GM12878 (cell line): ENCODE measurements around the gene BSND. TPM values are rescaled to one million over a fixed set of nuclear protein-coding genes. Genes with fewer than 3 reads are reported as not detected.
A peak's percentile ranks its signal among the peaks of the same experiment; 100 is the strongest.

Experiments used
- ATF3 ChIP-seq: IDR thresholded peaks from 2 replicates; pipeline ENCODE4 v1.6.1; 2011; ENCODE audit warnings: low read depth, mild to moderate bottlenecking, low read length, moderate library complexity, borderline replicate concordance; ENCODE audit errors: extremely low read depth
- KLF5 ChIP-seq: fragments of 450-650 bp; IDR thresholded peaks from 2 replicates; pipeline ENCODE4 v1.6.1; 2014; ENCODE audit warnings: mild to moderate bottlenecking; ENCODE audit not compliant: partially characterized antibody
- MXI1 ChIP-seq: fragments of 150-350 bp; IDR thresholded peaks from 2 replicates; pipeline ENCODE4 v1.6.1; 2011; ENCODE audit warnings: low read depth, mild to moderate bottlenecking, inconsistent platforms, low read length, improper control_type of control experiment
- MYC ChIP-seq: IDR thresholded peaks from 2 replicates; pipeline ENCODE4 v1.6.1; 2011; ENCODE audit warnings: mild to moderate bottlenecking, low read length, moderate library complexity, inconsistent platforms; ENCODE audit not compliant: insufficient read depth, insufficient replicate concordance, insufficient read length, severe bottlenecking
- PAX5 ChIP-seq: IDR thresholded peaks from 2 replicates; pipeline ENCODE4 v1.6.1; 2011; ENCODE audit warnings: low read depth, low read length, borderline replicate concordance
- POU2F2 ChIP-seq: IDR thresholded peaks from 3 replicates; pipeline ENCODE4 v1.6.1; 2011; ENCODE audit warnings: low read depth, mild to moderate bottlenecking, low read length, borderline replicate concordance
- PRDM15 ChIP-seq: fragments of 450-650 bp; formaldehyde crosslinking; IDR thresholded peaks from 2 replicates; pipeline ENCODE4 v1.4.0; 2020; ENCODE audit warnings: mild to moderate bottlenecking, moderate library complexity
- SMAD1 ChIP-seq: fragments of 450-650 bp; IDR thresholded peaks from 2 replicates; pipeline ENCODE4 v1.6.1; 2018; ENCODE audit warnings: mild to moderate bottlenecking, low read depth; ENCODE audit not compliant: partially characterized antibody
- SUPT20H ChIP-seq: IDR thresholded peaks from 2 replicates; pipeline ENCODE4 v1.6.1; 2011; ENCODE audit warnings: low read depth, mild to moderate bottlenecking, low read length, moderate library complexity, borderline replicate concordance; ENCODE audit not compliant: control insufficient read depth
- SUZ12 ChIP-seq: fragments of 200-600 bp; sonication (generic); IDR thresholded peaks from one replicate; pipeline ENCODE4 v1.6.1; 2018; ENCODE audit warnings: antibody characterized with exemption, mild to moderate bottlenecking; ENCODE audit not compliant: unreplicated experiment
- TBL1XR1 ChIP-seq: IDR thresholded peaks from 2 replicates; pipeline ENCODE4 v1.6.1; 2012; ENCODE audit warnings: low read depth, low read length, improper control_type of control experiment
- TCF3 ChIP-seq: IDR thresholded peaks from 2 replicates; pipeline ENCODE4 v1.6.1; 2012; ENCODE audit warnings: low read depth, mild to moderate bottlenecking, low read length, borderline replicate concordance; ENCODE audit not compliant: insufficient read depth
- ZNF274 ChIP-seq: IDR thresholded peaks from one replicate; pipeline ENCODE4 v1.8.0; 2011; ENCODE audit not compliant: insufficient read length, insufficient read depth
- ZZZ3 ChIP-seq: IDR thresholded peaks from 2 replicates; pipeline ENCODE4 v1.6.1; 2011; ENCODE audit warnings: low read depth; ENCODE audit not compliant: control insufficient read depth, insufficient read length
- polyA plus RNA-seq, 11 experiments: library from polyadenylated mRNA; depleted of rRNA in 4 of 11; unstranded in 6 of 11; stranded (reverse) in 5 of 11; fragments of >200 nt; fragmentation: Nextera tagmentation in 4 of 11; fragmentation: Illumina TruSeq in 1 of 11; extraction: Ambion mirVana in 4 of 11; extraction: Trizol in 1 of 11; gene quantifications; 1 replicate in 1 of 11; 2 replicates in 10 of 11; pipeline versions ENCODE4 v1.2.1 to v1.2.3, GENCODE V29; 2011 to 2016; ENCODE audit warnings: inconsistent platforms in 2 of 11, missing spikeins in 2 of 11, low read depth in 1 of 11
- total RNA-seq, 4 experiments: library from RNA; depleted of rRNA in 3 of 4; stranded (reverse); fragments of >200 nt in 3 of 4; fragmentation: Illumina TruSeq in 1 of 4; extraction: Trizol in 1 of 4; gene quantifications; 2 replicates each; pipeline versions ENCODE4 v1.2.1 to v1.2.3, GENCODE V29; 2013 to 2021
- TF ChIP-seq, protein P1 (sequence below): fragments of 450-650 bp; IDR thresholded peaks from 2 replicates; pipeline ENCODE4 v1.6.1; 2017; ENCODE audit warnings: mild to moderate bottlenecking
- TF ChIP-seq, protein P2 (sequence below): fragments of 450-650 bp; IDR thresholded peaks from 2 replicates; pipeline ENCODE4 v1.6.1; 2017; ENCODE audit warnings: borderline replicate concordance
- TF ChIP-seq, protein P3 (sequence below): fragments of 450-650 bp; IDR thresholded peaks from 2 replicates; pipeline ENCODE4 v1.6.1; 2017; ENCODE audit warnings: antibody characterized with exemption, mild to moderate bottlenecking, moderate library complexity
- TF ChIP-seq, protein P4 (sequence below): IDR thresholded peaks from 2 replicates; pipeline ENCODE4 v1.6.1; 2011; ENCODE audit warnings: low read depth, low read length, improper control_type of control experiment, borderline replicate concordance

BSND gene
- total and polyA plus RNA-seq, 10 of the 15 experiments (the other 5 are each of a cell fraction or from before 2014, with no cell fraction given), result not detected

DNA sequence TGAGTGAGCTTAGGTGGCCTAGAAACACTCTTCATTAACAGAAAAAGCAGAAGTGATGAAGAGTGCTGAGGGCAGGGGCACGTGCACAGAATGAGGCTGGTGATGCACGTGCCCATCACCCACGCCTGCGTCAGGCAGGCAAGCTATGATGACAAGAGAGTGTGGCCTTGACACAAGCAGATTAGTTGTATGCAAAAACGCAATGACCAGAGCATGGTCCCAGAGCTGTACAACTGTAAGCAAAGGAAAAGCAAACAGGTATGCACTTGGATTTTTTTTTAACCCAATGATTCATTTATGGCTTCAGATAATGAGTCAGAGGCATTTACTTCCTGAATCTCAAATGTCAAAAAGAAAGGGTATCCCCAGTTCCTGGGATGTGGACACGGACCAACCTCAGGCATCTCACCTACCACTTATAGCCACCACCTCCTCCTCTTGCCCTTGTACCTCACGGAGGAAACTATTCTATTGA lies 27.4 kb upstream of the BSND start (continued):
- no peak for TF ChIP-seq ZZZ3
- no peak for TF ChIP-seq SUZ12
- TF ChIP-seq, protein P1, sequence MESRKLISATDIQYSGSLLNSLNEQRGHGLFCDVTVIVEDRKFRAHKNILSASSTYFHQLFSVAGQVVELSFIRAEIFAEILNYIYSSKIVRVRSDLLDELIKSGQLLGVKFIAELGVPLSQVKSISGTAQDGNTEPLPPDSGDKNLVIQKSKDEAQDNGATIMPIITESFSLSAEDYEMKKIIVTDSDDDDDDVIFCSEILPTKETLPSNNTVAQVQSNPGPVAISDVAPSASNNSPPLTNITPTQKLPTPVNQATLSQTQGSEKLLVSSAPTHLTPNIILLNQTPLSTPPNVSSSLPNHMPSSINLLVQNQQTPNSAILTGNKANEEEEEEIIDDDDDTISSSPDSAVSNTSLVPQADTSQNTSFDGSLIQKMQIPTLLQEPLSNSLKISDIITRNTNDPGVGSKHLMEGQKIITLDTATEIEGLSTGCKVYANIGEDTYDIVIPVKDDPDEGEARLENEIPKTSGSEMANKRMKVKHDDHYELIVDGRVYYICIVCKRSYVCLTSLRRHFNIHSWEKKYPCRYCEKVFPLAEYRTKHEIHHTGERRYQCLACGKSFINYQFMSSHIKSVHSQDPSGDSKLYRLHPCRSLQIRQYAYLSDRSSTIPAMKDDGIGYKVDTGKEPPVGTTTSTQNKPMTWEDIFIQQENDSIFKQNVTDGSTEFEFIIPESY, result no peak
- TF ChIP-seq TCF3, result no peak
- no peak for TF ChIP-seq SUPT20H
- no peak for TF ChIP-seq PRDM15
- TF ChIP-seq SMAD1, result no peak
- no peak for TF ChIP-seq MYC
- TF ChIP-seq, protein P2, sequence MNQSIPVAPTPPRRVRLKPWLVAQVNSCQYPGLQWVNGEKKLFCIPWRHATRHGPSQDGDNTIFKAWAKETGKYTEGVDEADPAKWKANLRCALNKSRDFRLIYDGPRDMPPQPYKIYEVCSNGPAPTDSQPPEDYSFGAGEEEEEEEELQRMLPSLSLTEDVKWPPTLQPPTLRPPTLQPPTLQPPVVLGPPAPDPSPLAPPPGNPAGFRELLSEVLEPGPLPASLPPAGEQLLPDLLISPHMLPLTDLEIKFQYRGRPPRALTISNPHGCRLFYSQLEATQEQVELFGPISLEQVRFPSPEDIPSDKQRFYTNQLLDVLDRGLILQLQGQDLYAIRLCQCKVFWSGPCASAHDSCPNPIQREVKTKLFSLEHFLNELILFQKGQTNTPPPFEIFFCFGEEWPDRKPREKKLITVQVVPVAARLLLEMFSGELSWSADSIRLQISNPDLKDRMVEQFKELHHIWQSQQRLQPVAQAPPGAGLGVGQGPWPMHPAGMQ, result no peak
- TF ChIP-seq, protein P3, sequence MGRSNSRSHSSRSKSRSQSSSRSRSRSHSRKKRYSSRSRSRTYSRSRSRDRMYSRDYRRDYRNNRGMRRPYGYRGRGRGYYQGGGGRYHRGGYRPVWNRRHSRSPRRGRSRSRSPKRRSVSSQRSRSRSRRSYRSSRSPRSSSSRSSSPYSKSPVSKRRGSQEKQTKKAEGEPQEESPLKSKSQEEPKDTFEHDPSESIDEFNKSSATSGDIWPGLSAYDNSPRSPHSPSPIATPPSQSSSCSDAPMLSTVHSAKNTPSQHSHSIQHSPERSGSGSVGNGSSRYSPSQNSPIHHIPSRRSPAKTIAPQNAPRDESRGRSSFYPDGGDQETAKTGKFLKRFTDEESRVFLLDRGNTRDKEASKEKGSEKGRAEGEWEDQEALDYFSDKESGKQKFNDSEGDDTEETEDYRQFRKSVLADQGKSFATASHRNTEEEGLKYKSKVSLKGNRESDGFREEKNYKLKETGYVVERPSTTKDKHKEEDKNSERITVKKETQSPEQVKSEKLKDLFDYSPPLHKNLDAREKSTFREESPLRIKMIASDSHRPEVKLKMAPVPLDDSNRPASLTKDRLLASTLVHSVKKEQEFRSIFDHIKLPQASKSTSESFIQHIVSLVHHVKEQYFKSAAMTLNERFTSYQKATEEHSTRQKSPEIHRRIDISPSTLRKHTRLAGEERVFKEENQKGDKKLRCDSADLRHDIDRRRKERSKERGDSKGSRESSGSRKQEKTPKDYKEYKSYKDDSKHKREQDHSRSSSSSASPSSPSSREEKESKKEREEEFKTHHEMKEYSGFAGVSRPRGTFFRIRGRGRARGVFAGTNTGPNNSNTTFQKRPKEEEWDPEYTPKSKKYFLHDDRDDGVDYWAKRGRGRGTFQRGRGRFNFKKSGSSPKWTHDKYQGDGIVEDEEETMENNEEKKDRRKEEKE, result no peak
- peak; percentile 75 for TF ChIP-seq KLF5
- peak; percentile 78; the same call in 1 of the 2 replicates for TF ChIP-seq PAX5
- peak; percentile 86; the same call in 1 of the 3 replicates for TF ChIP-seq POU2F2
- no peak for TF ChIP-seq ZNF274
- no peak for TF ChIP-seq TBL1XR1
- TF ChIP-seq MXI1, result no peak; the same call in 1 of the 2 replicates
- TF ChIP-seq, protein P4, sequence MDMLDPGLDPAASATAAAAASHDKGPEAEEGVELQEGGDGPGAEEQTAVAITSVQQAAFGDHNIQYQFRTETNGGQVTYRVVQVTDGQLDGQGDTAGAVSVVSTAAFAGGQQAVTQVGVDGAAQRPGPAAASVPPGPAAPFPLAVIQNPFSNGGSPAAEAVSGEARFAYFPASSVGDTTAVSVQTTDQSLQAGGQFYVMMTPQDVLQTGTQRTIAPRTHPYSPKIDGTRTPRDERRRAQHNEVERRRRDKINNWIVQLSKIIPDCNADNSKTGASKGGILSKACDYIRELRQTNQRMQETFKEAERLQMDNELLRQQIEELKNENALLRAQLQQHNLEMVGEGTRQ, result peak; percentile 55
- no peak for TF ChIP-seq ATF3
